HCT116 (cell line): ENCODE results near the gene CALD1. TPM values are rescaled to one million over a fixed set of nuclear protein-coding genes. Genes with fewer than 3 reads are reported as not detected.

Experiments used
- ATAC-seq: fragments of 200-7000 bp; cut with Tn5 transposase; 2 replicates; pipeline ENCODE4 v1.9.1; 2020; ENCODE audit warnings: mild to moderate bottlenecking, moderate library complexity
- BruUV-seq: library from RNA; stranded (reverse); fragments of 400-500 nt; replicated peaks from 2 replicates; lab custom pipeline; 2021; lab: Mats Ljungman, UMichigan
- CTCF ChIA-PET: fragments of 300-600 bp; sonication (Branson Sonifier 250); formaldehyde crosslinking; loops from one replicate; lab custom pipeline; 2021; ENCODE audit warnings: antibody characterized with exemption; lab: Charles Lee
- POLR2A ChIA-PET: fragments of 300-600, 350-600 bp; sonication (Branson Sonifier 250); formaldehyde crosslinking; loops from one replicate; lab custom pipeline; 2021; ENCODE audit warnings: antibody characterized with exemption; lab: Charles Lee
- RAD21 ChIA-PET, 2 experiments: fragments of 300-600 bp; sonication (Branson Sonifier 250); formaldehyde crosslinking; loops; one replicate each; lab custom pipeline; 2023; ENCODE audit warnings: low total read pairs in 2 of 2; ENCODE audit not compliant: uncharacterized antibody in 2 of 2, unreplicated experiment in 2 of 2, low non-redundant PET in 1 of 2; lab: Charles Lee
- DNase-seq: peaks from one replicate; pipeline ENCODE4 v3.0.0-alpha.2; 2010; ENCODE audit warnings: low read depth, low spot score
- H2AFZ ChIP-seq: fragments of 200-600 bp; shearing (Covaris generic), sonication (generic); 2 replicates; pipeline ENCODE4 v1.6.1; 2017; ENCODE audit warnings: low read depth, mixed run types, mixed read lengths, antibody characterized with exemption, low read length; ENCODE audit not compliant: poor library complexity, severe bottlenecking
- H3K27ac ChIP-seq: 2 replicates; pipeline ENCODE4 v1.5.1; 2012; ENCODE audit warnings: low read depth, low read length
- H3K27me3 ChIP-seq: fragments of 200-600 bp; sonication (generic); 2 replicates; pipeline ENCODE4 v1.6.1; 2016; ENCODE audit warnings: mixed run types, low read length, mixed read lengths; ENCODE audit not compliant: insufficient read depth
- H3K36me3 ChIP-seq, 2 experiments: fragments of 200-500 bp in 1 of 2; fragments of 200-600 bp in 1 of 2; sonication (Bioruptor generic) in 1 of 2; sonication (generic) in 1 of 2; 2 replicates each; pipeline versions ENCODE4 v1.5.1 to v1.6.1; 2014 to 2016; ENCODE audit warnings: low read length in 2 of 2, inconsistent platforms in 1 of 2, mixed read lengths in 1 of 2, mixed run types in 1 of 2; ENCODE audit not compliant: insufficient read depth in 2 of 2, control insufficient read depth in 1 of 2
- H3K4me1 ChIP-seq, 2 experiments: fragments of 200-600 bp in 1 of 2; sonication (generic) in 1 of 2; 2 replicates each; pipeline versions ENCODE4 v1.5.1 to v1.6.1; 2012 to 2017; ENCODE audit warnings: low read length in 2 of 2, inconsistent platforms in 1 of 2, mild to moderate bottlenecking in 1 of 2, mixed read lengths in 1 of 2, mixed run types in 1 of 2, moderate library complexity in 1 of 2; ENCODE audit not compliant: insufficient read depth in 2 of 2, control insufficient read depth in 1 of 2
- H3K4me2 ChIP-seq: fragments of 200-600 bp; sonication (generic); 2 replicates; pipeline ENCODE4 v1.6.1; 2017; ENCODE audit warnings: mixed run types, low read length, mixed read lengths
- H3K4me3 ChIP-seq, 2 experiments: fragments of 200-600 bp in 1 of 2; sonication (generic) in 1 of 2; replicated peaks in 1 of 2; 2 replicates each; pipeline ENCODE4 v1.5.1; 2011 to 2016; ENCODE audit warnings: low read length in 2 of 2, control low read depth in 1 of 2, low read depth in 1 of 2, mild to moderate bottlenecking in 1 of 2, mixed read lengths in 1 of 2, mixed run types in 1 of 2
- H3K79me2 ChIP-seq: fragments of 200-600 bp; sonication (generic); 2 replicates; pipeline ENCODE4 v1.6.1; 2017; ENCODE audit warnings: mild to moderate bottlenecking, mixed run types, low read length, moderate library complexity, mixed read lengths; ENCODE audit not compliant: insufficient read depth
- H3K9ac ChIP-seq: fragments of 200-600 bp; sonication (generic); 2 replicates; pipeline ENCODE4 v1.6.1; 2016; ENCODE audit warnings: low read length, mixed read lengths
- H3K9me2 ChIP-seq: fragments of 200-600 bp; sonication (generic), shearing (Covaris generic); 2 replicates; pipeline ENCODE4 v1.6.1; 2017; ENCODE audit warnings: mixed run types, mild to moderate bottlenecking, moderate library complexity; ENCODE audit not compliant: insufficient read depth
- H3K9me3 ChIP-seq, 2 experiments: fragments of 200-500 bp in 1 of 2; fragments of 200-600 bp in 1 of 2; sonication (Bioruptor generic) in 1 of 2; sonication (generic) in 1 of 2; 2 replicates each; pipeline ENCODE4 v1.6.1; 2014 to 2017; ENCODE audit warnings: low read length in 2 of 2, mixed read lengths in 2 of 2, inconsistent platforms in 1 of 2, low read depth in 1 of 2, mild to moderate bottlenecking in 1 of 2, mixed run types in 1 of 2, moderate library complexity in 1 of 2; ENCODE audit not compliant: control insufficient read depth in 1 of 2, insufficient read depth in 1 of 2
- H4K20me1 ChIP-seq: fragments of 200-600 bp; sonication (generic), shearing (Covaris generic); 2 replicates; pipeline ENCODE4 v1.6.1; 2017; ENCODE audit warnings: mixed run types, mild to moderate bottlenecking, moderate library complexity; ENCODE audit not compliant: insufficient read depth
- ATF3 ChIP-seq: IDR thresholded peaks from 2 replicates; pipeline ENCODE4 v1.6.1; 2012
- CBX3 ChIP-seq: IDR thresholded peaks from 2 replicates; pipeline ENCODE4 v1.6.1; 2012; ENCODE audit warnings: low read depth
- CEBPB ChIP-seq: IDR thresholded peaks from 2 replicates; pipeline ENCODE4 v1.6.1; 2012; ENCODE audit warnings: low read depth
- CTCF ChIP-seq, 3 experiments: fragments of 200-600 bp in 1 of 3; sonication (generic) in 1 of 3; IDR thresholded peaks in 2 of 3; conservative IDR thresholded peaks in 1 of 3; 2 replicates each; pipeline ENCODE4 v1.5.1; 2012 to 2017; ENCODE audit warnings: low read depth in 2 of 3, low read length in 2 of 3, antibody characterized with exemption in 1 of 3, borderline replicate concordance in 1 of 3, control low read depth in 1 of 3, mild to moderate bottlenecking in 1 of 3, mixed read lengths in 1 of 3, mixed run types in 1 of 3, moderate library complexity in 1 of 3; ENCODE audit not compliant: insufficient read depth in 1 of 3
- EGR1 ChIP-seq: IDR thresholded peaks from 2 replicates; pipeline ENCODE4 v1.6.1; 2012; ENCODE audit warnings: low read depth
- EZH2 ChIP-seq: fragments of 200-600 bp; sonication (generic); IDR thresholded peaks from 2 replicates; pipeline ENCODE4 v1.6.1; 2017; ENCODE audit warnings: antibody characterized with exemption, mixed run types
- FOSL1 ChIP-seq: IDR thresholded peaks from 2 replicates; pipeline ENCODE4 v1.6.1; 2012; ENCODE audit warnings: low read depth
- JUND ChIP-seq: IDR thresholded peaks from 2 replicates; pipeline ENCODE4 v1.6.1; 2012
- POLR2AphosphoS5 ChIP-seq: IDR thresholded peaks from 2 replicates; pipeline ENCODE4 v1.6.1; 2011; ENCODE audit warnings: mild to moderate bottlenecking, low read depth, low read length, moderate library complexity
- RAD21 ChIP-seq: IDR thresholded peaks from 2 replicates; pipeline ENCODE4 v1.6.1; 2012; ENCODE audit warnings: low read depth, mild to moderate bottlenecking
- REST ChIP-seq: IDR thresholded peaks from 2 replicates; pipeline ENCODE4 v1.6.1; 2012; ENCODE audit warnings: low read depth
- SIN3A ChIP-seq: IDR thresholded peaks from 2 replicates; pipeline ENCODE4 v1.6.1; 2012; ENCODE audit warnings: low read depth
- SP1 ChIP-seq: IDR thresholded peaks from 2 replicates; pipeline ENCODE4 v1.6.1; 2012; ENCODE audit warnings: low read depth
- SRF ChIP-seq: IDR thresholded peaks from 2 replicates; pipeline ENCODE4 v1.6.1; 2012; ENCODE audit warnings: low read depth
- YY1 ChIP-seq: IDR thresholded peaks from 2 replicates; pipeline ENCODE4 v1.6.1; 2011; ENCODE audit warnings: low read length, low read depth, moderate library complexity, mild to moderate bottlenecking; ENCODE audit not compliant: insufficient replicate concordance; ENCODE audit errors: extremely low read depth
- ZFX ChIP-seq: fragments of 450-650 bp; IDR thresholded peaks from 2 replicates; pipeline ENCODE4 v1.6.1; 2017
- ZNF274 ChIP-seq: fragments of 200-500 bp; sonication (Bioruptor generic); IDR thresholded peaks from 2 replicates; pipeline ENCODE4 v1.6.1; 2014; ENCODE audit warnings: mild to moderate bottlenecking, low read depth, low read length, inconsistent platforms
- intact Hi-C: fragments of 100-400 bp; cut with micrococcal nuclease; formaldehyde crosslinking; loops from 2 replicates; pipeline ENCODE4 v1.10.0; 2022
- total RNA-seq: library from RNA; stranded (reverse); gene quantifications from one replicate; pipeline ENCODE4 v1.2.1, GENCODE V29; 2021; ENCODE audit not compliant: unreplicated experiment

CALD1 gene
- total RNA-seq, 1 experiment from 2014 or later: 66.8 TPM

- DNase-seq: no peak
These were observed 177.6 kb downstream of the CALD1 start for GRCh38 chr7:134957005-134957404.

GRCh38 chr7:134959810-134960209, 180.4 kb downstream of the CALD1 start:
- ChIA-PET POLR2A (no interaction called here), CTCF (no interaction called here), RAD21 (no interaction called here)
- intact Hi-C loops: loop anchor here (10.0 kb wide), 1 partner anchor 205 kb away; no protein-coding TSS in a partner anchor
- Histone ChIP-seq H3K4me3 (no peak overlapping the region), H3K9me3 (no peaks in the 10 kb centered on the region), H3K9ac (no peak overlapping the region), H3K4me1 (no peaks in the 10 kb centered on the region), H2AFZ (no peak overlapping the region), H3K4me2 (no peak overlapping the region), H3K27ac (no peak overlapping the region), H3K36me3 (peaks cover 10 to 21% of the 10 kb centered on the region in 2 experiments; a peak in 3 of 4 replicates), H3K9me2 (no peaks in the 10 kb centered on the region), H3K79me2 (no peaks in the 10 kb centered on the region), H3K27me3 (no peaks in the 10 kb centered on the region), H4K20me1 (no peaks in the 10 kb centered on the region)
- DNase-seq: no peak
- TF ChIP-seq REST: no peak
- TF ChIP-seq CEBPB: no peak
- no peak for TF ChIP-seq POLR2AphosphoS5
- TF ChIP-seq RAD21: no peak
- TF ChIP-seq FOSL1: no peak
- TF ChIP-seq CTCF (IDR thresholded peaks at IDR 0.05 in 2 of 3, conservative IDR thresholded peaks at IDR 0.05 in 1 of 3; ENCODE audit: borderline replicate concordance in 1 of 3, insufficient read depth in 1 of 3, low read depth in 2 of 3, low read length in 2 of 3): no peak
- no peak for TF ChIP-seq SRF
- no peak for TF ChIP-seq ZFX
- no peak for TF ChIP-seq YY1
- TF ChIP-seq ATF3: no peak
- no peak for TF ChIP-seq ZNF274
- no peak for TF ChIP-seq SIN3A
- no peak for TF ChIP-seq EZH2
- TF ChIP-seq JUND: no peak
- no peak for TF ChIP-seq EGR1
- TF ChIP-seq SP1: no peak
- no peak for TF ChIP-seq CBX3
- ATAC-seq: no peak
- BruUV-seq: no TSS peak

More at GRCh38 chr7:134957005-134957404, 177.6 kb downstream of the CALD1 start:
- CTCF ChIA-PET: no interaction called here
- Histone ChIP-seq H3K4me2 (no peak overlapping the region), H3K79me2 (no peaks in the 10 kb centered on the region), H3K4me3 (no peak overlapping the region), H3K27ac (no peak overlapping the region), H3K4me1 (no peaks in the 10 kb centered on the region), H4K20me1 (no peaks in the 10 kb centered on the region), H3K27me3 (no peaks in the 10 kb centered on the region), H3K9me3 (no peaks in the 10 kb centered on the region), H3K36me3 (peaks cover 12 to 16% of the 10 kb centered on the region in 2 experiments; a peak in 3 of 4 replicates), H3K9me2 (no peaks in the 10 kb centered on the region), H2AFZ (no peak overlapping the region), H3K9ac (no peak overlapping the region)
- POLR2A ChIA-PET: no interaction called here
- intact Hi-C loops: loop anchor here (10.0 kb wide), 1 partner anchor 202 kb away; no protein-coding TSS in a partner anchor
- RAD21 ChIA-PET: no interaction called here
- TF ChIP-seq RAD21: no peak
- no TSS peak for BruUV-seq
- ATAC-seq: no peak
